PFSK-1 (cell line): ENCODE measurements around the gene MYCN.

Experiments used
- POLR2AphosphoS5 ChIP-seq: IDR thresholded peaks from 2 replicates; pipeline ENCODE4 v1.6.1; 2012; ENCODE audit warnings: low read depth, mild to moderate bottlenecking, control low read depth, low read length, moderate library complexity
- REST ChIP-seq, 2 experiments: IDR thresholded peaks; 2 replicates each; pipeline versions ENCODE4 v1.6.1 to v1.8.0; 2011 to 2012; ENCODE audit warnings: low read depth in 2 of 2, low read length in 2 of 2, control low read depth in 1 of 2, inconsistent platforms in 1 of 2, mild to moderate bottlenecking in 1 of 2, moderate library complexity in 1 of 2; ENCODE audit not compliant: insufficient read depth in 1 of 2
- TAF1 ChIP-seq: IDR thresholded peaks from 2 replicates; pipeline ENCODE4 v1.6.1; 2012; ENCODE audit warnings: low read length, control low read depth, borderline replicate concordance; ENCODE audit not compliant: insufficient read depth

GRCh38 chr2:15945909-15946705 lies 5.8 kb downstream of the MYCN start:
- no peak for TF ChIP-seq POLR2AphosphoS5
- TF ChIP-seq TAF1, result no peak
- TF ChIP-seq REST (IDR thresholded peaks at IDR 0.05; ENCODE audit: insufficient read depth in 1 of 2, low read depth in 2 of 2, low read length in 2 of 2), result no peak
